Neural progenitor cell (in vitro differentiated cells): Measurements from ENCODE around the gene GCK. TPM values are rescaled to one million over a fixed set of nuclear protein-coding genes. Genes with fewer than 3 reads are reported as not detected.
A peak's percentile ranks its signal among the peaks of the same experiment; 100 is the strongest.

Source experiments
- DNase-seq: peaks from one replicate; pipeline ENCODE4 v3.0.0-alpha.2; 2016; ENCODE audit warnings: low spot score
- H2AFZ ChIP-seq: fragments of 200-600 bp; sonication (generic); replicated peaks from 2 replicates; pipeline ENCODE4 v1.6.1; 2016; ENCODE audit warnings: antibody characterized with exemption
- H3F3A ChIP-seq: fragments of 200-600 bp; sonication (generic); 2 replicates; pipeline ENCODE4 v1.6.1; 2016; ENCODE audit warnings: antibody characterized with exemption, low read depth
- H3K27ac ChIP-seq: fragments of 200-600 bp; sonication (generic); 2 replicates; pipeline ENCODE4 v1.5.1; 2016; ENCODE audit warnings: mild to moderate bottlenecking
- H3K27me3 ChIP-seq: fragments of 200-600 bp; sonication (generic); 2 replicates; pipeline ENCODE4 v1.6.1; 2016; ENCODE audit warnings: mild to moderate bottlenecking, moderate library complexity
- H3K36me3 ChIP-seq: fragments of 200-600 bp; sonication (generic); 2 replicates; pipeline ENCODE4 v1.5.1; 2016
- H3K4me1 ChIP-seq: fragments of 200-600 bp; sonication (generic); 2 replicates; pipeline ENCODE4 v1.6.1; 2016; ENCODE audit warnings: mixed run types
- H3K4me2 ChIP-seq: fragments of 200-600 bp; sonication (generic); 2 replicates; pipeline ENCODE4 v1.6.1; 2016
- H3K4me3 ChIP-seq: fragments of 200-600 bp; sonication (generic); 2 replicates; pipeline ENCODE4 v1.5.1; 2016
- H3K79me2 ChIP-seq: fragments of 200-600 bp; sonication (generic); 2 replicates; pipeline ENCODE4 v1.6.1; 2016; ENCODE audit warnings: low read depth
- H3K9ac ChIP-seq: fragments of 200-600 bp; sonication (generic); 2 replicates; pipeline ENCODE4 v1.6.1; 2016
- H3K9me3 ChIP-seq: fragments of 200-600 bp; sonication (generic); 2 replicates; pipeline ENCODE4 v1.5.1; 2016; ENCODE audit warnings: low read depth
- H4K20me1 ChIP-seq: fragments of 200-600 bp; sonication (generic); 2 replicates; pipeline ENCODE4 v1.6.1; 2016; ENCODE audit warnings: low read depth
- H3K27ac Mint-ChIP-seq: 3 replicates; pipeline ENCODE4 v1.8.0; 2021; ENCODE audit warnings: mixed read lengths
- H3K27me3 Mint-ChIP-seq: 2 replicates; pipeline ENCODE4 v1.8.0; 2022; ENCODE audit warnings: low read depth, mild to moderate bottlenecking, inconsistent platforms, moderate library complexity, mixed read lengths; ENCODE audit not compliant: insufficient read depth
- H3K36me3 Mint-ChIP-seq: 3 replicates; pipeline ENCODE4 v1.8.0; 2021; ENCODE audit warnings: mixed read lengths
- H3K4me1 Mint-ChIP-seq: 3 replicates; pipeline ENCODE4 v1.8.0; 2021; ENCODE audit warnings: mixed read lengths
- H3K4me3 Mint-ChIP-seq: 3 replicates; pipeline ENCODE4 v1.8.0; 2021; ENCODE audit warnings: mild to moderate bottlenecking, moderate library complexity, mixed read lengths
- H3K9me3 Mint-ChIP-seq: 3 replicates; pipeline ENCODE4 v1.8.0; 2020; ENCODE audit warnings: mixed read lengths
- CTCF ChIP-seq: fragments of 200-600 bp; sonication (generic); IDR thresholded peaks from 2 replicates; pipeline ENCODE4 v1.5.1; 2017; ENCODE audit warnings: antibody characterized with exemption, mild to moderate bottlenecking
- EZH2 ChIP-seq: fragments of 200-600 bp; sonication (generic); IDR thresholded peaks from 2 replicates; pipeline ENCODE4 v1.6.1; 2017; ENCODE audit warnings: antibody characterized with exemption, mild to moderate bottlenecking, moderate library complexity
- EZH2phosphoT487 ChIP-seq: fragments of 200-600 bp; sonication (generic); IDR thresholded peaks from 2 replicates; pipeline ENCODE4 v1.6.1; 2017; ENCODE audit warnings: antibody characterized with exemption
- total RNA-seq: library from RNA; depleted of rRNA; stranded (reverse); fragments of >200 nt; gene quantifications from 2 replicates; pipeline ENCODE4 v1.2.3, GENCODE V29; 2015; ENCODE audit warnings: low replicate concordance

Gene GCK
- total RNA-seq, 1 donor from 2014 or later = not detected

DNA sequence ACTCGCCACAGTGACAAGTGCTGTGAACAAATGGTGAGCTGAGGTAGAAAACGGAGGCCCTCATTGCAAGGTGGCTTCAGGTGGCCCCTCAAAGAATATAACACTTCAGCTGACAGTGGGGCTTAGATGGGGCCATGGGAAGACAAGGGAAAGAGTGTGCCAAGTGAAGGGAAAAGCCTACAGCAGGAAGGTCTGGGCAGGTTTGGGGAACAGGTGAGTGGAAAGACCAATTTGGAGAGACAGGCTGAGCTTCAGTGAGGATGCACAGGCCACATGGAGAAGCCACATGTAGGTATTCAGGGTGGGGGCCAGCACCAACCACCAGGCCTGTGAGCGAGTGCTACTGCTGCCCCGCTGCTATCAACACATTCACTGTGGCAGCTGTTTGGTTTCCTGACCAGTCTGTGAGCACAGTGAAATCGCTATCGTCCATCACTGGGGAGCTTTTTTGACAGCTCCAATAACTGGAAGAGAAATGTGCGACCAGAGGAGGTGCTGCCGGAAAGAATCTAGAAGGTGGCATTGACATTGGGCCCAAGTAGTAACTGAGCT is 69.3 kb downstream of the GCK start:
- no peak overlapping the region for H3K4me2 ChIP-seq
- TF ChIP-seq EZH2phosphoT487 (no peak), EZH2 (no peak), CTCF (no peak)
- Mint-ChIP-seq H3K27me3 (peaks cover 11% of the 10 kb centered on the region), H3K27ac (peak overlapping the region; percentile 62), H3K9me3 (no peaks in the 10 kb centered on the region), H3K4me1 (peaks cover 21% of the 10 kb centered on the region), H3K4me3 (peak overlapping the region; percentile 62), H3K36me3 (peaks cover 27% of the 10 kb centered on the region)
- no peaks in the 10 kb centered on the region for H3K36me3 ChIP-seq
- peaks cover 8% of the 10 kb centered on the region for H3K27me3 ChIP-seq
- peaks cover 41% of the 10 kb centered on the region for H3K79me2 ChIP-seq
- no peak for DNase-seq
- H3K9me3 ChIP-seq = no peaks in the 10 kb centered on the region
- H2AFZ ChIP-seq = no peak overlapping the region
- H3K4me1 ChIP-seq = peaks cover 9% of the 10 kb centered on the region
- H3K27ac ChIP-seq = no peak overlapping the region
- H4K20me1 ChIP-seq = peaks cover 11% of the 10 kb centered on the region
- no peaks in the 10 kb centered on the region for H3F3A ChIP-seq
- no peak overlapping the region for H3K4me3 ChIP-seq
- H3K9ac ChIP-seq = no peak overlapping the region

DNA sequence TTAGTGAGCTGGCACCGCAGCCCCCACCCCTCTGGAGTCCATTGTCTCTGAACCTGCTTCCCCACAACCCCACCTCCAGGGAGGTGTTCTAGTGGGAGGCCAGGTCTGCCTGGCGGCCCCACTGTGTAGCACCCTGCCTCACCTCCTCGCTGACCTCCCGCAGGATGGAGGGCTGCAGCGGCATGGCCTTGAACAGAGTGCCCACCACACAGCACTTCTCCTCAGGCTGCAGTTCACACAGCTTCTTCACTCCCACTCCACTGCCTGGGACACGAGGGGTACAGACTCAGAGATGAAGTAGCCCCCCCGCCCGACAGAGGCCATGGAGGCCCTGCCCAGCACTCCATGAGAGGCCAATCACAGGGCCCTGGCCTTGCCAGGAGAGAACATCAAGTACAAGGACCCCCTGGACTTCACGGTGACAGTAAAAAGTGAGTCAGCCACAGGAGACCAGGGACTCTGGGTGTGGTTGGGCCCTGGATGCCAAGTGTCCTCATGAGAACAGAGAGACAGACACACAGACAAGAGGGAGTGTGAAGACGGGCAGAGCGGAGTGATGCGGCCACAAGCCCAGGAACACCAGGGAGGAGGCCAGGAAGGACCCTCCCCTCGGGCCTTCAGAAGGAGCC is 71.3 kb downstream of the GCK start:
- Histone ChIP-seq H3K79me2 (peaks cover 38% of the 10 kb centered on the region), H3K4me3 (no peak overlapping the region), H3F3A (no peaks in the 10 kb centered on the region), H3K9ac (no peak overlapping the region), H4K20me1 (peaks cover 11% of the 10 kb centered on the region), H3K36me3 (no peaks in the 10 kb centered on the region), H3K4me1 (peaks cover 9% of the 10 kb centered on the region), H3K27ac (no peak overlapping the region), H2AFZ (no peak overlapping the region), H3K9me3 (no peaks in the 10 kb centered on the region), H3K4me2 (no peak overlapping the region), H3K27me3 (no peaks in the 10 kb centered on the region)
- H3K4me1 Mint-ChIP-seq = peaks cover 17% of the 10 kb centered on the region
- H3K9me3 Mint-ChIP-seq = no peaks in the 10 kb centered on the region
- no peak for DNase-seq
- no peak overlapping the region for H3K27ac Mint-ChIP-seq
- no peak overlapping the region for H3K4me3 Mint-ChIP-seq
- no peak for TF ChIP-seq EZH2
- H3K36me3 Mint-ChIP-seq = peaks cover 32% of the 10 kb centered on the region
- H3K27me3 Mint-ChIP-seq = peaks cover 13% of the 10 kb centered on the region

DNA sequence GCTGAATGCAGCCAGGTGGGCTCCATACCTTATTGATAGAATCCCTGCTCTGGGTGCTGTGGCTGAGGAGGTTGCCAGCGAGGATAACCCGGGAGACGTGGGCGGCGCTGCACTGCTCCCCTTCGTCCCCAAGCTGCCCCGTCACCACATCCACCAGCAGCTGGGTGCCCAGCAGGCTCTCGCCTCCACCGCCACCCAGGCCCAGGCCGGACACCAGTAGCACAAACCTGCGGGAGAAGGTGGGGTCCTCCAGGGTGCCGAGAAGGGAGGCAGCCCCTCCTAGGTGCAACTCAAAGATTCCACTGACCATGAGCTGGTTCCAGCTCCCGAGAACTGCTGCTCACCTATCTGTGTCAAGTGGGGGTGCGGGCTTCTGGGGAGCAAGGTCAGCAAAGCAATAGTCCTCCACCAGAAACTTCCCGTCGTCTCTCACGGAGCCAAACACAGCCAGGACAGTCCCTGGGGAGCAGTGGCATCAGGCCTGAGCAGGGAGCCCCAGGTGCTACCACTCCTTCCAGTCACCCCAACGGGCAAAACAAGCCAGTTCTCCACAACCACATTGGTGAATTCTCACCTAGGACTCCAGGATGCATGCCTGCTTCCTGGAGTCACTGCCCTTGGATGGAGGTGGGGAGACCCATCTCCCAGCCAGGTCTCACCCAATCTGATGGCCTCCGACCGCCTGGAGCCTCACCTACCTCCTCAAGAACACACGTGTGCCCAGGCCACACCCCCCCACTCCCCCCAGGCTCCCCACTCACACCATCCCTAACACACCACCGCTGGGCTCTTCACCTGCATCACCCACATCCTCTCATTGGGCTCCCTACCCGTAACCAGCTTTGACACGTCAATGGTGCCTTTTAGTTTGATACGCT is 72.2 kb downstream of the GCK start:
- peaks cover 36% of the 10 kb centered on the region for H3K36me3 Mint-ChIP-seq
- DNase-seq = no peak
- Histone ChIP-seq H3F3A (no peaks in the 10 kb centered on the region), H4K20me1 (peaks cover 11% of the 10 kb centered on the region), H3K27me3 (no peaks in the 10 kb centered on the region), H3K79me2 (peaks cover 29% of the 10 kb centered on the region), H3K9me3 (no peaks in the 10 kb centered on the region), H3K27ac (no peak overlapping the region), H3K4me1 (peaks cover 2% of the 10 kb centered on the region), H3K36me3 (no peaks in the 10 kb centered on the region), H3K9ac (no peak overlapping the region), H3K4me3 (no peak overlapping the region), H2AFZ (no peak overlapping the region), H3K4me2 (no peak overlapping the region)
- no peaks in the 10 kb centered on the region for H3K9me3 Mint-ChIP-seq
- no peak overlapping the region for H3K27ac Mint-ChIP-seq
- peaks cover 16% of the 10 kb centered on the region for H3K27me3 Mint-ChIP-seq
- TF ChIP-seq CTCF = no peak
- TF ChIP-seq EZH2 = no peak
- no peak for TF ChIP-seq EZH2phosphoT487
- H3K4me1 Mint-ChIP-seq = peaks cover 8% of the 10 kb centered on the region
- H3K4me3 Mint-ChIP-seq = no peak overlapping the region
